Pancreas (tissue), 10 donors: ENCODE measurements around the gene PRRG3. TPM values are rescaled to one million over a fixed set of nuclear protein-coding genes. Genes with fewer than 3 reads are reported as not detected.
"Not testable (repeated sequence)": the region's sequence is repeated elsewhere in the genome, so short reads cannot be mapped to it uniquely, and the experiment has no call there.

Experiments
- ATAC-seq, 4 donors: fragments of 200-7000 bp; cut with Tn5 transposase; one replicate each; pipeline versions ENCODE4 v1.8.0 to v1.9.1; 2020; ENCODE audit warnings: mild to moderate bottlenecking in 4 of 4, moderate library complexity in 4 of 4
- DNase-seq, 6 donors: peaks; one replicate each; pipeline ENCODE4 v3.0.0-alpha.2; 2020
- FAIRE-seq: peaks from 2 replicates; lab custom pipeline; 2012; peaks lifted over from hg19 to GRCh38; lab: Jason Lieb, UNC
- H3K27ac ChIP-seq, 4 donors: fragments of 200-600 bp; sonication (generic); 1 replicate in 3 of 4; 2 replicates in 1 of 4; pipeline versions ENCODE4 v1.5.0 to v1.8.0; 2020
- H3K27me3 ChIP-seq, 4 donors: fragments of 200-600 bp; one replicate each; pipeline ENCODE4 v1.8.0; 2021
- H3K36me3 ChIP-seq, 3 donors: fragments of 200-600 bp; sonication (generic) in 1 of 3; one replicate each; pipeline versions ENCODE4 v1.5.0 to v1.8.0; 2020 to 2021
- H3K4me1 ChIP-seq, 3 donors: fragments of 200-600 bp; one replicate each; pipeline ENCODE4 v1.8.0; 2021
- H3K4me3 ChIP-seq, 4 donors: fragments of 200-600 bp; sonication (generic) in 2 of 4; one replicate each; pipeline versions ENCODE4 v1.5.0 to v1.8.0; 2020 to 2021
- H3K9me3 ChIP-seq, 4 donors: fragments of 200-600 bp; one replicate each; pipeline ENCODE4 v1.8.0; 2021
- CTCF ChIP-seq, 4 donors: fragments of 200-600 bp; sonication (generic) in 3 of 4; IDR thresholded peaks; one replicate each; pipeline versions ENCODE4 v1.5.0 to v1.8.0; 2021; ENCODE audit warnings: antibody characterized with exemption in 4 of 4
- WGBS, 2 donors: extraction: QIAGEN DNeasy Blood & Tissue Kit; methylation state at CpG; one replicate each; pipeline ENCODE4 v1.1.7; 2013; 5-methylcytosine and 5-hydroxymethylcytosine counted together
- intact Hi-C, 3 donors: fragments of 100-400 bp; cut with DNase I; formaldehyde crosslinking; loops; one replicate each; pipeline versions ENCODE4 v1.11.1 to v1.14.2; 2022
- polyA plus RNA-seq, 2 donors: library from polyadenylated mRNA; stranded (reverse); fragments of 200-250 nt; gene quantifications; one replicate each; pipeline ENCODE4 v1.2.3, GENCODE V29; 2013
- total RNA-seq, 6 donors: library from RNA; stranded (reverse); fragmentation: NEBNext Ultra II Directional in 4 of 6; extraction: Animal tissue kit (Norgen Biotek cat#: 25700) in 4 of 6; gene quantifications; one replicate each; pipeline versions ENCODE4 v1.2.1 to v1.2.4, GENCODE V29; 2021 to 2023
- donor health status: healthy with polysubstance abuse.
- donor health status: DM: no; HTN: no; CAD: no; lungs with moderate emphysema.
- donor health status: DM: no; HTN: no; CAD: no.
- donor health status: control.
- donor health status: control.
- donor health status: Bipolar disorder and iron deficiency.
- donor health status: DM: yes; HTN: yes; CAD: no.
- donor health status: DM: no; HTN: no; CAD: no.
- donor health status: DM: no; HTN: no; CAD: no.
- donor health status: DM: yes; HTN: yes; CAD: no.

PRRG3 gene
- total and polyA plus RNA-seq, 8 donors = 0.02 to 0.41 (median 0.11) TPM; not detected in 2

DNA sequence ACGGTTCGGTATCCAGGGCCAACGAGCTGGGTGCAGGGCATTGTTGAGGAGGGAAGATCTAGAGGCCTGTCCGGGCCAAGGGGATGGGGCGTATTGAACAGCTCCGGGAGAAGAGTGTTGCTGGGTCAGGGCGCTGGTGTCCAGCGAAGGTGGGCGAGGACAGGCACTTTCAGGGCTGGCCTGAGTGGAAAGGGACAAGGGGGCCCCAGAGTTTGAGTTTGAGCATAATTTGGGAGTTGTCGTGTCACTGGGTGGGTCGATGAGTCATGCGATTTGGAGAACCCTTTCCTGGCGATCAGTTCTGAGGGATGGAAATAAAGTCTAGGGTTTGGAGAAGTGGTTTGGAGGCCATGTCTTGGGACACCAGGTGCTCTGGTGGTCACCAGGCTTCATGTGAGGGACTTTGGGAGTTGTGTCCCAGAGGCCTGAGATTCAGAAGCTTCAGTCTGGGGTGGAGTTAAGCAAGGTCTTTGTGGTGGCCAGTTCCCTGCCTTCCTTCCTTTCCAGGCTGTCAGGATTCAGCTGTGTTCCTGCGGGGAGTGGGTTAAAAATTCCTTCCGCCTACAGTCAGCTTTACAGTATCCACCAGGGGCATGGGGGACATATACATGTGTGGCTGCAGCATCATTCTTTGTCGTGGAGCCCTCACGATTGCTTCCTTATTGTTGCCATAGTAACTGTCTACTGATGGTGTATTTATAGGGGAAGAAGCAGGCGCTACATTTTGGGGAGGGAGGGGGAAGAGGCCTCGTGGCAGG is 504 bp downstream of the PRRG3 start:
- intact Hi-C loops = no loop called here
- TF ChIP-seq CTCF (IDR thresholded peaks at IDR 0.05) = no peak
- DNase-seq (no peak), ATAC-seq (no peak), FAIRE-seq (no peak)
- no peaks in the 10 kb centered on the region for H3K4me1 ChIP-seq
- H3K9me3 ChIP-seq = no peaks in the 10 kb centered on the region
- WGBS, 2 donors = 22 to 47% methylated on average over 19 of the region's 19 CpGs
- H3K4me3 ChIP-seq = no peak overlapping the region
- H3K27me3 ChIP-seq = no peaks in the 10 kb centered on the region
- no peaks in the 10 kb centered on the region for H3K36me3 ChIP-seq
- no peak overlapping the region for H3K27ac ChIP-seq

- FAIRE-seq, H3K9me3 ChIP-seq, H3K27me3 ChIP-seq, H3K27ac ChIP-seq, H3K36me3 ChIP-seq, ATAC-seq, H3K4me1 ChIP-seq, DNase-seq, H3K4me3 ChIP-seq, intact Hi-C loops: not testable (repeated sequence)
- 82 to 83% methylated on average over 8 of the region's 8 CpGs for WGBS, 2 donors
Observed at GRCh38 chrX:151697082-151697481, 1.8 kb downstream of the PRRG3 start.

DNA sequence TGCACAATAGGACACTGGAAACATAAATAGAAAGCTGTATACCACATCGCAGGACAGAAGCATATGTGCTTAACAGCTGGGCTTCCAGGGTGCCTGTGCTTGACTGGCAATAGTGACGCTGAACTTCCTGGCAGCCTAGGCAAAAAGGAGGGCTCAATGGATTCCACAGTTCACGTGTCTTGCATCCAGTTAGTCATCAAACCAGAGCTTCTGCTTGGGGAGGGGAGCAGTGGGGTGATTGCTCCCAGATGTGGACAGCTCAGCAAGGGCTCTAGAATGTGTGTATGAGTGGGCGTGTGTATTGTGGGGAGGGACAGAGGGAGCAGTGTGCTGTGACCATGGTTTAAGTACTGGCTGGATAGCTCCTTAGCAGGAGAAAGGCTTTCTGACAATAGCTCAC is 2.3 kb downstream of the PRRG3 start:
- no peak for TF ChIP-seq CTCF (IDR thresholded peaks at IDR 0.05)
- FAIRE-seq (no peak), DNase-seq (no peak), ATAC-seq (peak in 3 of 4 donors; percentile 24 to 54 (median 40))
- Histone ChIP-seq H3K4me1 (no peaks in the 10 kb centered on the region), H3K36me3 (no peaks in the 10 kb centered on the region), H3K9me3 (no peaks in the 10 kb centered on the region), H3K4me3 (no peak overlapping the region), H3K27me3 (no peaks in the 10 kb centered on the region), H3K27ac (no peak overlapping the region)
- WGBS, 2 donors = 59 to 60% methylated on average over 4 of the region's 4 CpGs
- intact Hi-C loops = no loop called here

DNA sequence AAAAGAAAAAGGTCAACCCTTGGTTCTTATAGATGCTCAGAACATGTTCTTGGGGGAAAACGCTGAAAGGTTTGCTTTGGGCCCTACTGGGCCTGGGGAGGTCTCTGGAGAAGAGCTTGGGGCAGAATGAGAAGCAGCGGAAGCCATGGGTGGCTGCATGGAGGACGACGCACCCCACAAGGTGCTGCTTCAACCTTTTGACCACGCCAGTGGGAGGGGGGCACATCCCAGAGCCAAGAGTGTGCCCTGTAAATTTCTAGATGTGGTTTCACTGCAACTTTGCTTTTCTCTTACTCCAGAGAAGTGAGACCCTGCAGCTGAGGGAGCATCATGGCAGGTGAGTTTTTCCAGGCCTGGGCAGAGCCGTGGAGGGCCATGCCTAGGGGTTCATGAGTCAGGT is 3.2 kb downstream of the PRRG3 start:
- no peaks in the 10 kb centered on the region for H3K27me3 ChIP-seq
- no peaks in the 10 kb centered on the region for H3K4me1 ChIP-seq
- H3K36me3 ChIP-seq = no peaks in the 10 kb centered on the region
- no peaks in the 10 kb centered on the region for H3K9me3 ChIP-seq
- H3K4me3 ChIP-seq = no peak overlapping the region
- TF ChIP-seq CTCF (IDR thresholded peaks at IDR 0.05) = no peak
- H3K27ac ChIP-seq = no peak overlapping the region
- ATAC-seq (no peak), DNase-seq (no peak), FAIRE-seq (no peak)
- intact Hi-C loops = no loop called here
- WGBS, 2 donors = 68 to 80% methylated on average over 6 of the region's 6 CpGs

DNA sequence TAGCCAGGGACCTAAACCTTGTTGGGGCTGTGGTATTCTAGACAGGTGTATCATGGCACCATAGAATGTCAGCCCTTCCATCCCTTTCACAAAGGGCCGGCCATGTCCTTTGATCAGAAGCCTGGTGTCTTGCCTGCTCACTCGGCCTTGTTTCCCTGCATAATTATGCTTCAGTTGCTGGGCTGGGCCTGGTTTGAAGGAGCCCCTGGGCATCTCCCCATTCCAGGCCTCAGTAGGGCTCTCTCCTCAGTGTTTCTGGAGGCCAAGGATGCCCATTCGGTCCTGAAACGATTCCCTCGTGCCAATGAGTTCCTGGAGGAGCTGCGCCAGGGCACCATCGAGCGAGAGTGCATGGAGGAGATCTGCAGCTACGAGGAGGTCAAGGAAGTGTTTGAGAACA is 4.5 kb downstream of the PRRG3 start:
- no peaks in the 10 kb centered on the region for H3K4me1 ChIP-seq
- no peaks in the 10 kb centered on the region for H3K27me3 ChIP-seq
- 79 to 83% methylated on average over 9 of the region's 9 CpGs for WGBS, 2 donors
- no peak for ATAC-seq
- DNase-seq = no peak
- no peak for FAIRE-seq
- H3K27ac ChIP-seq = no peak overlapping the region
- no peak overlapping the region for H3K4me3 ChIP-seq
- intact Hi-C loops = no loop called here
- no peaks in the 10 kb centered on the region for H3K9me3 ChIP-seq
- H3K36me3 ChIP-seq = no peaks in the 10 kb centered on the region
- TF ChIP-seq CTCF (IDR thresholded peaks at IDR 0.05) = no peak
